ENCODE results near the gene NFE2L3. TPM values are rescaled to one million over a fixed set of nuclear protein-coding genes. Genes with fewer than 3 reads are reported as not detected.

The NFE2L3 gene
- total and polyA plus RNA-seq, 9 of the 15 experiments (the other 6 are each of a cell fraction or from before 2014, with no cell fraction given): 2.9 to 16.9 (median 12.4) TPM

DNA sequence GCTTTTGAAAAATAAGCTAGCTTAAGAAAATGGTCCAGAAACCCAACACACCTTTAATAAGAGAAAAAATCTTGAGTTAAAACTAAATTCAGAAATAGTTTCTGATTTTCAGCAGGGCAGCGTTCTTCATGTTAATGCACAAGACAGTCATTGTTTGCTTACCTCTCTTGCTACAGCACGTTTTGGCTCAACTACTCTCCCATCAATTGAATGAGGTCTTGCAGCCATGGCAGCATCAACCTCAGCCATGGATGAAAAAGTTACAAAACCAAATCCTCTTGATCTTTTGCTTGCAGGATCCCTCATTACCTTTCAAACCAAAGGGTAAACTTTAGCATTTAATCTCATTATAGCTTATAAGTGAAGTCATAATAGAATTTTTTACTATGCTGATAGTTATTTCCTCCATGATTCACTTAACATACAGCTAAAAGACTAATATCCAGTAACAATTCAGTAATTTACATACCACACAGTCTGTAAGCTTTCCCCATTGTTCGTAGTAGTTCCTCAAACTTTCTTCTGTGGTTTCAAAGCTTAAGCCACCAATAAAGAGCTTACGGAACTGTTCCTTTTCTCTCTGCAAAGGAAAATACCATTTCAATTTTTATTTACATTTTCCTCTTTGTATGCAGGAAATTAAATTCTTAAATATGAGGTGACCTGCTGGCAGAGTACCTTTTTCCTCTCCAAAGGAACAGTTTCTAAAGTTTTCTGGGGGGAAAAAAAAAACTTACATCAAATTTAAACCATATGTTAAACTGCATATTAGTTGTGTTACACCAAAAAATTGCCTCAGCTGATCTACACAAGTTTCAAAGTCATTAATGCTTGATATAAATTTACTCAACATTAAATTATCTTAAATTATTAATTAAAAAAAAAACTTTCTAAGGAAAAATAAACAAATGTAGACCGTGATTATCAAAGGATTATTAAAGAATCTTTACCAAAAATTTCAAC lies 45.4 kb downstream of the NFE2L3 start (continued):
- TF ChIP-seq CBFA2T2 (conservative IDR thresholded peaks at IDR 0.05): no peak
- peak; percentile 7 for TF ChIP-seq POLR2B (IDR thresholded peaks at IDR 0.05; ENCODE audit: low read depth, partially characterized antibody)
- no peak for TF ChIP-seq ZNF124 (CRISPR knock-in tag; IDR thresholded peaks at IDR 0.05)
- TF ChIP-seq, protein P1, sequence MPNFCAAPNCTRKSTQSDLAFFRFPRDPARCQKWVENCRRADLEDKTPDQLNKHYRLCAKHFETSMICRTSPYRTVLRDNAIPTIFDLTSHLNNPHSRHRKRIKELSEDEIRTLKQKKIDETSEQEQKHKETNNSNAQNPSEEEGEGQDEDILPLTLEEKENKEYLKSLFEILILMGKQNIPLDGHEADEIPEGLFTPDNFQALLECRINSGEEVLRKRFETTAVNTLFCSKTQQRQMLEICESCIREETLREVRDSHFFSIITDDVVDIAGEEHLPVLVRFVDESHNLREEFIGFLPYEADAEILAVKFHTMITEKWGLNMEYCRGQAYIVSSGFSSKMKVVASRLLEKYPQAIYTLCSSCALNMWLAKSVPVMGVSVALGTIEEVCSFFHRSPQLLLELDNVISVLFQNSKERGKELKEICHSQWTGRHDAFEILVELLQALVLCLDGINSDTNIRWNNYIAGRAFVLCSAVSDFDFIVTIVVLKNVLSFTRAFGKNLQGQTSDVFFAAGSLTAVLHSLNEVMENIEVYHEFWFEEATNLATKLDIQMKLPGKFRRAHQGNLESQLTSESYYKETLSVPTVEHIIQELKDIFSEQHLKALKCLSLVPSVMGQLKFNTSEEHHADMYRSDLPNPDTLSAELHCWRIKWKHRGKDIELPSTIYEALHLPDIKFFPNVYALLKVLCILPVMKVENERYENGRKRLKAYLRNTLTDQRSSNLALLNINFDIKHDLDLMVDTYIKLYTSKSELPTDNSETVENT (CRISPR knock-in tag; IDR thresholded peaks at IDR 0.05): no peak
- TF ChIP-seq MAFF (IDR thresholded peaks at IDR 0.05; ENCODE audit: low read length): peak; percentile 16; the same call in 1 of the 2 replicates
- no peak for TF ChIP-seq HEY1 (CRISPR knock-in tag; IDR thresholded peaks at IDR 0.05; ENCODE audit: borderline replicate concordance)
- peak in 1 of 2 experiments; percentile 7; a peak in 1 of 4 replicates for TF ChIP-seq TBL1XR1 (IDR thresholded peaks at IDR 0.05; ENCODE audit: low read length in 2 of 2)
- TF ChIP-seq ZNF668 (CRISPR knock-in tag; IDR thresholded peaks at IDR 0.05): no peak
- TF ChIP-seq, protein P2, sequence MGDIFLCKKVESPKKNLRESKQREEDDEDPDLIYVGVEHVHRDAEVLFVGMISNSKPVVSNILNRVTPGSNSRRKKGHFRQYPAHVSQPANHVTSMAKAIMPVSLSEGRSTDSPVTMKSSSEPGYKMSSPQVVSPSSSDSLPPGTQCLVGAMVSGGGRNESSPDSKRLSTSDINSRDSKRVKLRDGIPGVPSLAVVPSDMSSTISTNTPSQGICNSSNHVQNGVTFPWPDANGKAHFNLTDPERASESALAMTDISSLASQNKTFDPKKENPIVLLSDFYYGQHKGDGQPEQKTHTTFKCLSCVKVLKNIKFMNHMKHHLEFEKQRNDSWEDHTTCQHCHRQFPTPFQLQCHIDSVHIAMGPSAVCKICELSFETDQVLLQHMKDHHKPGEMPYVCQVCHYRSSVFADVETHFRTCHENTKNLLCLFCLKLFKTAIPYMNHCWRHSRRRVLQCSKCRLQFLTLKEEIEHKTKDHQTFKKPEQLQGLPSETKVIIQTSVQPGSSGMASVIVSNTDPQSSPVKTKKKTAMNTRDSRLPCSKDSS (IDR thresholded peaks at IDR 0.05; ENCODE audit: low read depth, partially characterized antibody): no peak
- no peak for TF ChIP-seq SMAD2 (IDR thresholded peaks at IDR 0.05; ENCODE audit: low read depth, low read length)
